HK-2 (cell line): Measurements from ENCODE around the gene RIC3.
A peak's percentile ranks its signal among the peaks of the same experiment; 100 is the strongest.

Experiments used
- DNase-seq: peaks from one replicate; pipeline ENCODE4 v3.0.0-alpha.2; 2018; ENCODE audit not compliant: unreplicated experiment

RIC3 gene, protein sequence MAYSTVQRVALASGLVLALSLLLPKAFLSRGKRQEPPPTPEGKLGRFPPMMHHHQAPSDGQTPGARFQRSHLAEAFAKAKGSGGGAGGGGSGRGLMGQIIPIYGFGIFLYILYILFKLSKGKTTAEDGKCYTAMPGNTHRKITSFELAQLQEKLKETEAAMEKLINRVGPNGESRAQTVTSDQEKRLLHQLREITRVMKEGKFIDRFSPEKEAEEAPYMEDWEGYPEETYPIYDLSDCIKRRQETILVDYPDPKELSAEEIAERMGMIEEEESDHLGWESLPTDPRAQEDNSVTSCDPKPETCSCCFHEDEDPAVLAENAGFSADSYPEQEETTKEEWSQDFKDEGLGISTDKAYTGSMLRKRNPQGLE

DNA sequence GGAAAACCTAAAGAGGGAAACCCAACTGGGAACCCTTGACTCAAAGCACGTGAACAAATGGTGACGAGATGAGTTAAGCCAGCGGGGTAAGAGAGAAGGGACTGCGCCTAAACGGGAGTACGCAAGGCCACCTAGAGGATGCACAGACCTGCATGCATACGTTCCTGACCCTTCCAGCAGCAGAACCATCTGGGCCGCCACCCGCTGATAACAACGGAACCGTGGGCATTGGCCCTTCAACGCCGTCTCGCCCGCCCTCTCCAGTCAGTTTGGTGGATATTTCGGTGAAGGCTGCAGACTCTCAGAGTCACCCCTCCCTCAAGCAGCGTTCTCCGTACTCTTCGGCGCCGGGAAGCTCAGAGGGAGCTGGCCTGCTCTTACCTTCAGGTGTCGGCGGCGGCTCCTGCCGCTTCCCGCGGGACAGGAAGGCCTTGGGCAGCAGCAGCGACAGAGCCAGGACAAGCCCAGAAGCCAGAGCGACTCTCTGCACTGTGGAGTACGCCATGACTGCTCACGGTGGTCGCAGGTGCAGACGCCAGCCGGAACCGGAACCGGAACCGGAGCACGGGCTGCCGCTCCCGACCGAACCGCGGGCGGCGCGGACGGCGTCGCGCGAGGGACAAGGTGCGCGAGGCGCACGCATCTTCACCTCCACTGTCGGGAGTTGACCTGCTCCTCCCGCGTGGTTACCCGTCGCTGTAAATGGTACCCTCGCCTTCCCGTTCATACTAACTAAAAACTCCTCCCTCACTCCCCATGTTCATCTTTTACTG, at the start of gene RIC3:
RIC3 (minus strand) TSS at position 541 of the 773 bp plus-strand sequence; CDS start at position 505, 36 bp downstream.
- DNase-seq: no peak

DNA sequence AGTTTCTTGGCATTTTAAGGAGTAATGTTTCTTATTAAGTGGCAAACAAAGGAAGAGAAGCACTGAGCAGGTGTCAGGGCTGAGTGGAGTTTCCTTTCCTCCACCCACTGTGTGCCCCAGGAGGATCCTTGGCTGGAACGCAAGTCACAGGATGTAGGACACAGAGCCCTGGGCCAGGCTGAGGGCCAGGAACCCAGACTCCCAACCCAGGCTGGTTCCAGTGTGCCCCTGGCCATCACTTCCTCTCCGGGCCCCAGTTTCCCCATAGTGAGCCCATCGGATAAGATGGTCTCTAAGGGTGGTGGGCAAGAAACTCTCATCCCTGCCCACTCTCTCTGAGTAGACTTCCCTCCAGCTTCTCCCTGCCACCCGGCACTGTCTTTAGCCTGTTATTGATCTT, 49.6 kb upstream of the RIC3 start:
- no peak for DNase-seq

DNA sequence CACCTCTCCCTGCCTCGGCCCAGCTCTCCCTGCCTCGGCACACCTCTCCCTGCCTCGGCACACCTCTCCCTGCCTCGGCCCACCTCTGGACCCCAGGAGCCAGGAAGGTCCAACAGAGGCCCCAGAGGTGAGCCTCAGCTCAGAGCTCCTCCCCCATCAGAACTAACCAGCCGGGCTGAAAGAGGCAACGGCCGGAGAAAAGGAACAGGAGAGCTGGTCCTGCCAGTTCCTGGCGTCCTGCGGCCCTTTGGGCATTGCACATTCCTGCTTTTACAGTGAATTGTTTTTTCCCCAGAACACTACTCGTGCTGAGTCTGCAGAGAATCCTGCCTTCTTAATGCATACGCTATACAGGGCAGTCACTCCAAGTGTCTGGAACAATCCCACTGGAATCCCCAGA, 49.1 kb upstream of the RIC3 start:
- no peak for DNase-seq

DNA sequence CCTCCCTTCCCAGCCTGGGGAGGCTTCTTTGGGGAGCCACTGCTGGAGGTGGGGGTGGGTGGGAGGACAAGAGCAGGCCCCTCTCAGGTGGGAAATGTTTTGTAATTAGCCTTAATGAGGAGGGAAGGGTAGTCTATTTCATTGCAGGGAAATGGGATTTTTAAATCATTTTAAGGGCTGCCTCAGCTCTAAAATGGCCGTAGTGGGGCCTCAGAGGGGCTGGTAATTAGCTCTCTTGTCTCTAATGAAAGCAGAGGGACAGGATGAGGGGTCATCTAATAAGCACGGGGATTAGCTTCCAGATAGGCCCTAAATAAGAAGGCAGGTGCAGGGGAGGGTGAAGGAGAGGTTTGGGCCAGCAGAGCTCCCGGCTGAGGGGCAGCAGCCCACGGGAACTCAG, 48.3 kb upstream of the RIC3 start:
- DNase-seq: no peak

DNA sequence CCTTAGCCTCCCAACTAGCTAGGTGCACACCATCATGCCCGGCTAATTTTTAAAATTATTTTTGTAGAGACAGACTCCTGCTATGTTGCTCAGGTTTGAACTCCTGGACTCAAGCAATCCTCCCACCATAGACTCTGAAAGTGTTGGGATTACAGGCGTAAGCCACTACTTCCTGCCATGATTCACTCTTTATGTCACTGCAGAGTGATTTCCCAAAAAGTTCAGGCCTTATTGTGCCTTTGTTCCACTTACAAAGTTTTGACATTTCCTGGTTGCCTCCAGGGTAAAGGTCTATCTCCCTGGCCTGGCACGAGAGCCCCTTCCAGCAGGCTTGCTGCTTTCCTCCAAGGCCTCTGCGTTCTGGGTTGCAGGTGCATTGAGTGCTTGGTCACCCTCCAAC, 44.6 kb upstream of the RIC3 start:
- no peak for DNase-seq

DNA sequence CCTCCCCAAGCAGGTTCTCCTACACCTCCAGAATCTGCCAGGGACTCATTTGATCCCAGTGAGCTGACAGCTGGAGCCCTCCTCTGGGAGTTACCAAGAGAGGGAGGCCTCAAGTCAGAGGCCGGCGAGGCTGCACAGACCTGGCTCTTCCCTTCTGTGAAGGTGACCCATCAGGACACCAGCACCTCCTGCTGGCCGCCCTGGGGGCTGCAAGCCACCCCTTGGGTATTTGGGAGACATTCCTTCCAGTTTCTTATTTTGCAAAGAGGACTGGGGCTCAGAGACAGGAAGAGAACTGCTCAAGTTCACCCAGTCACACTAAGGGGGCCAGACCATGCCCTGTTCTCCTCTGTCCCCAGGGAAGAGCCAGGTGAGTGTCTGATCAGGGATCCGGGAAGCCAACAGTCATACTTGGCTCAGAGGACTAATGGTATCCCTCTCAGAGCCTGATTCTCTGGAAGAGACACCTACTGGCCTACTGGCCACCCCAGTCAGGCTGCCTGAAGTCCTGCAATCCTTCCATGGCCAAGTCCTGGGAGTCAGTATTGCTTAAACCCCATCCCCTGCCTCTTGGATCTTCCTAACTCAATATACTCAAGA, 40.5 kb upstream of the RIC3 start:
- DNase-seq: no peak

DNA sequence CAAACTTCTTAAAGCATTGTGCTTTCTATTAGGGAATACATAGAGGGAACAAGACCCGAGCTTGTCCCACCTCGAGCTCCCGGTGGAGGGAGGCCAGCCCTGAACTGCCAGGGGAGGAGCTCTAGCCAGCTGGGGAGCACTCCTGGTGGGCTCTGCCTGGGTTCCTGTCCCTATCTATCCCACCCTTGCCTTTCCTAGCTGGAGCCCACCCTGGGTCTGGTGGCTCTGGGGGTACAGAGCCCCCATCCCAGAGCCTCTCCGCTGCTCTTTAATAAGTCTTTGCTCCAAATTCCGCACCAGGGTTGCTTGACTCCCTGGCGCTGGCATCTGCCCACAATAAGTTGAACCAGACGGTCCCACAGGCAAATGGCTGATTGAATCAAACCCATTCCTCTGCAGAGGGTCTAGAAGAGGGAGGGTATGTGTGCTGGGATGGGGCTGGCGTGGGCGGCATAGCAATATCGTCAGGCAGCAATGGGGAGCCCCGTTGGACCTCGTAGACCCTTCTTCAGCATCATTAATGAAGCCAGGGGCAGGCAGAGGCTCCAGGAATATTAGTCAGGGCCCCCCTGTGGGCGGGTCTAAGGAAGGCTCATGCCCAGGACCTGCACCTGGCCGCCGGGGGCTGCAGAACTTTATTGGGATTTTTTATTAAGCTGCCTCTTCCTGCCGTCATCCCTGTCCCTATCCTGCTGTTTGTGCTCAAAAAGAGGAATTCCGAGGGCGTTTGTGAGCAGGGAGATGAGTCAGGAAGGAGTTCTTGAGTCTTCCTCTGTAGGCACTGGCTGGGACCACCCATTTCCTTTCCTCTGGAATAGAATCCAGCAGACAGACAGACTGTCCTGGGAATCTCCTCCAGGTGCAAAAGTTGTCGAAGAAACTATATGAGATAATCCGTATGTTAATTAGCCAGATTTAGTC, 38.5 kb upstream of the RIC3 start:
- DNase-seq: no peak

DNA sequence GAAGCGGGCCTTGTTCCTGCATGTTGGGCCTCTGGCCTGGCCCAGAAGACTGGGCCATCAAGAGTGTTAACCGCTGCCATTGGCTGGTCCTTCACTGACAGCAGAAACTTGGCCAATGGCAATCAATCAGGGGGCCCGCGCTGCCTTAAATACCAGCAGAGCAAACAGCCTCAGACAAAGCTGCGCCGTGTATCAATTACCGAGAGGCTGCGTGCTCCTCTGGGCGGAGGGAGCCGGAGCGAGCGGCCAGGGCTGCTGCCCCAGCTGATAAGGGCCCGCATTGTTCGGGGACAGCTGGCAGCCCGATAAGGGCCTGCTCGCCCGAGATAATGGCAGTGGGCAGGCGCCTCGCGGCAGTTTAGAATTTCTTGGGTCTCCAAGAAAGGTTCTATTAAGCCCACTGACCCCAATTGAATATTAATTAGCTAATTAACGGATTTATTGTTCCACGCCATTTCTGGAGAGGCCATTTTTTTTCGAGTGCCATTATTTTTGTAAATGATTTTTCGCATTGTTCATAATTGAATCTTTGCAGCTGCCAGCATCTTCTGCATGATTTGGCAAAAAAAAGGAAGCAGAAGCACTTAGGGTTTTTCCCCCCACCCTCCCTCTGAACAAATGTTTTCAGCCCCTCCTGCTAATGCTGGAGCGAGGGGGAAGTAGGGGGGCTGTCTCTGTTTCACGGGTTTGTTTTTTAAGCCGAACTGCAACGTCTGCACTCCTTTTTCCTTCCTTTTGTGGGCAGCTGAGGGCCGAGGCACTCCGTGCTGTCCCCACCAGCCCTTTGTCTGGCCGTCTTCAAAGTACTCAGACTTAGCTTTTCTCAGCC, 37.6 kb upstream of the RIC3 start:
- no peak for DNase-seq

DNA sequence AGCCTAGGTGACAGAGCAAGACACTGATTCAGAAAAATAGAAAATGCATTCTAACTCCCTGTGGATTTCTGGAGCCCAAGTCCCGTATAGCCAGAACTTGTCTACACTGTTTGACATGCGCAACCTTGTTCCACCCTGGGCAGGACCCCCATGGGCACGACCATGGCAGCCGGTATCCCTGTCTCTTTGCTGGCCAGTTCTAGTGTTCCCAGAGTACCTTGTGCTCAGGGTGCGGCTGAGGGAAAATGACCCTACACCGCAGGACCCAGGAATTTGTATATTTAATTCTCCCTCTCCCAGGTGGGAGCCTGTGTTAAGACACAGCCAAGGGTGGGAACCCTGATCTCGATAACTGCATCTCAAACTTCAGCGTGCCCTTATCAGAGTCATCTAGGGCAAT, 36.7 kb upstream of the RIC3 start:
- no peak for DNase-seq

DNA sequence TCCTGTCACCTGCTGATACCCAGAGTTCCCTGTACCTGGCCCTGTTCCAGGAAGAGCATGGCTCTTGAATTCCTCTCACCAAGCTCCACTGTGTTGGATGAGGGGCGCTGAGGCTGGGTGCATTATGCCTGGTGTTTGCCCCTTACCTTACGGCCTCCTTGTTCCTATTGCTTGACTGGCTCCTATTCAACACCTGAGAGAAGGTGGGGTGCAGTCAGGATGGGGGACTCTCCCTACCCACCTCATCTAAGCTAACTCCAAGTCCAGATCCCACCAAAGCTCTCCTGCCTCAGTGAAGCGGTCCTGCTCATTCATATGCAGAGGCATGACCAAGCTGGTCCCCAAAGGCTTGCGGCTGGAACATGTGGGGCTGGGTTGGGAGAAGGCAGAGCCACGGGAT, 35.8 kb upstream of the RIC3 start:
- DNase-seq: no peak

DNA sequence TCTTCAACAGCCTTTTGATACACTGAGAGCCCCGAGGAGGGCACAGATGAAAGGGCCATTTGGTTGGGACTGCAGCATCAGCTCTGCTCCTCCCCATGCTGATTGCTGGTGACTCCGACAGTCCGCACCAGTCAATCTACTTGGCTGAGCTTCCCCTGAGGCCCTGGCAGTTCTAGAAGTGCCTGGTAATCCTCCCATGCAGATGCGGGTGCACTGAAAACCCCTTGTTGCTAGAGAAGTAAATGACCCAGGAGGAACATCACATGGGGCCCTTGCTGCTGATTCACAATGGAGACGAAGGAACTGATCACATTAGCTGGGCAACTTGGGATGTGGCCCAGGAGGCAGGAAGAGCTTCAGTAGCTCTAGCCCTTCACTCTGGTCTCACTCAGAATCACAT, 35.2 kb upstream of the RIC3 start:
- no peak for DNase-seq

DNA sequence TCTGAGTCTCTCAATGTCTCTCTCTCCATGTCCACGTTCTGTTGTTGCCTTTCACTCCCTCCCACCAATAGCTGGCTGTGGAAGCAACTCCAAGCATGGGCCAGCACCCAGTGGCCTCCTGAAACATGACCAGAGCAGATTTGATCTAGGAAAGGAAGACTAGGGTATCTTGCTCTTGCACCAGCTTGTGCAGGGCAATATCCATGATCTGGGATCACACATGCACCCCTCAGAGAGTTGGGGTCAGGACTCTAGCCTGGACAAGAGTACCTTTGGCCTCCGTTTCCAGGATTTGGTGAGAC, 34.5 kb upstream of the RIC3 start:
- DNase-seq: no peak

DNA sequence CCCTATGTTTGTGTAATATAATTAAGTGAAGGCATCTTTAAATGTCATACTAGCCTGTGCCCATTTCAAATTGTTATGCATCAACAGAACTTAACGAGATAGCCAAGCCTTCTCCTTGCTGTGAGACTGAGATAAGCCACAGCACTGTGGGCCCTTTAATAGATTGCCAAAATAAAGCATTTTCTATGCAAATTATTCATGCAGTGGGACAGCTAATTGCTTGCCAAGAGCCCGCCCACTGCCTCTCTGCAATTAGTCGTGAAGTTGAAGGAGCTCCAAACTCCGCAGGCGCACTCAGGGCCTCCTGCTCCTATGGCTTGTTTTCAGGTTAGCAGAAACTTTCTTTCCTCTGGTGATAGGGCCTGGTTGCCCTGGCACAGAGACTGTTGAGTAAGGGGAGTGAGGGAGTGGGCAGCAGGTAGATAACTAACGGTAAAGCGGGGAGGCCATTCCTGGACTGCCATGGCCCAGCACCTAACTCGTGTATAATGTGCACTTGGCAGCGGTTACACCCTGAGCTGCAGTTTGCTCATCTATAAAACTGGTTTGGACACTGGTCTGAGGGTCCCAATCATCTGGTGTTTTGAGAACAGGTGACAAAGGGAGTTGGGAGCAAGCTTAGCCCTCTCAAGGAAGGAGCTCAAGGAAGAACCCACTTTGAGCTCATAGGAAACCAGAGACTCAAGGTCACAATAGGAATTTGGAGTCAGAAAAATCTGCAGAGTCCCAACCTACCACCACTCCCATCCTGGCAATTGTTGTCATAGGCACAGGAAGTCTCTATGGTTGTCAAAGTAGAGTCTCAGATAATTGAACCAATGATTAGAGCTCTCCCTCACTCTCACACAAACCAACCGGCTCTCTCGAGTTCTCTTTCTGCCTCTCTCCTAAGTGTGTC, 33.9 kb upstream of the RIC3 start:
- no peak for DNase-seq

DNA sequence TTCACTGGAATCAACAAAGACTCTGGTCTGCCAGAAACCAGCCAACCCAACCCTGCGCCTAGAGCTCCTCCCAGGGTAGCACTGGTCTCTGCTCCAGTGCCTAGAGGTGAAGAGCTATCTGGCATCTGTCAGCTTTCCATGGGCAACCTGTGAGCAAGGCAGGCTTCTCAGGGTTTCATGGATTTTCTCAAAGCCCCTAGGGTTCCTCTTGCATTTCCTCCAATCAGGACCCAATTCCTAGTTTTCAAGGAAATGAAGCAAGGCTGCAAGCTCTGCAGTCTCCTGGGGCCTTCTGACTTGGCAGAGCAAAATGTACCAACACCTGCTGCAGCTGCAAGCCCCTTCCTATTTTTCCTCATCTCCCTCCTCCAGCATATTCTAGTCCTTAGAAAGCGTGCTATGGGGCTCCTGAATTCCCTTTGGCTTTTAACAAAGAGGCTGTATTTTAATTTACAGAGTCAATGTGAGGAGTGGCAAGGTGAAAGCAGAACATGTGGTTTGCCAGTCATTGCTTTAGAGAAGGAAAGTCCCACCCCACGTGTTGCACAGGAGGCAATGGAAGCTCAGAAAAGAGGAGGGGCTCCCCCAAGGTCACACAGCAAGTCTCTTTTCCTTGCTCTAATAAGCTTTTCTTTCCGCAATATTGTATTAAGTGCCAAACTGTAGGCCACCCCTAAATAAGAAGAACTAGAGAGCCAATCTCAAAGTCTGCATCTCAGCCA, 33.0 kb upstream of the RIC3 start:
- no peak for DNase-seq

DNA sequence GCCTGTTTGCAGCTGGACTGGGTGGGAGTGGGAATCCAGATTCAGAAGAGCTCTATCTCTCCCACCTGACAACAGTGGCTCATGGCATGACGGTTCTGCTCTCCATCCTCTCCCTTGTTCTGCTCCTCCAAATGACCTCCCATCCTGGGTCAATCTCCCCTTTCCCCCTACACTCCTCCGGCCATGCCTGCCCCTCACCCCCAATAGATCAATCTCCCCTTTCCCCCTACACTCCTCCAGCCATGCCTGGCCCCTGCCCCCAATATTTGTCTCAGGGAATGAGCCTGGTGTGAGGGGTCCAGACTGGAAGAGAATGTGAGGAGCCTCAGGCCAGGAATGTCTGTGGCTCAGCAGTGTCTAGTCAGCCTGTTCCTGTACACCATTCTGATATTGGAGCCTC, 30.9 kb upstream of the RIC3 start:
- no peak for DNase-seq

DNA sequence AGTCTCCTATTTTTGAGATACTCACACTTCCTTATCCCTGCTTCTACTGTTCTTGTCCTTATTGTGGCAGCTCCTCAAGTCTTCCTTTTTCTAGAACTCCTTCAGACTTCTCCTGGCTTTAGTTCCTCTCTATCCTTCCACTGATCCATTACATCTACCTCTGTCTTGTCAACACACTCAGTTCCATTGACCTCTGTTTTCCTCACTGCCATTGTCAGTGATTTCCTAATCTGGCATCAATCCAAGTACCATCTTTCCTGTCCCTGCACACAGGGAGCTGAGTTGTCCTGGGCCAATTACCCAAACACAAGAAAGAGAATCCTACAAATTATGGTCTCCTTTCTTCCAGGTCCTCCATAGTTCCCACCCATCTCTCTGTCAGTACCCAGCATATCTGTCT, 27.9 kb upstream of the RIC3 start:
- DNase-seq: no peak

DNA sequence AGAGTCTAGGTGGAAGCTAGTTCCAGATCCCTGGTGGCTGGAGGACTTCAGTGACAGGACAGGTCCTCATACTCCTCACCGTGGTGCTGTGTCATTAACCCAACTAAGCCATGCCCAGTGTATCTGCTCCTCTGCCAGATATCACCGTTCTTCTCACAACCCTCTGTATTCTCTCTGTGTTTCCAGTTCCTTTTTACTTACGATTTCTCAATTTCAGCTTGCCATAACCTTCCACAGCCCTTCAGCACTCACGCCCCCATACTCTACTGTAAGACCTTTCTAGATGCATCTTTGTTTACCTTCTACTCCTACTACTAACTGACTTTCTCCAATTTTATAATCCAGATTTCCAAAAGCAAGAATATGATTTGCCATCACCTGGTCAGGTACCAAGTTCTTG, 26.1 kb upstream of the RIC3 start:
- DNase-seq: no peak

DNA sequence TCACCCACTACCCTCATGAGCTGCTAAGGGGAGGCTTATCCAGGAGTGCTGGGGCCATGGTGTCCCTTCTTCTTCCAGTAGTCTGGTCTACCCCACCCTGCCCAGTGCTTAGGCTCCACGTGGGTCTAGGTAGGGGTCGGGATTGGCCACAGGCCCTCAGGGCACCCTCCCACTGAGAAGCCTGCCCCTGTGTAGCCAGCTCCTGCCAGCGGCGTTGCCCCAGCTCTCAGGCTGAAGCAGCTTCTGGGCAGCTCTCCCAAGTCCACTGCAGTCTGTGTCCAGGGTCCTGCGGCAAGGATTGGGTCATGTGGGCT, 24.0 kb upstream of the RIC3 start:
- DNase-seq: no peak

DNA sequence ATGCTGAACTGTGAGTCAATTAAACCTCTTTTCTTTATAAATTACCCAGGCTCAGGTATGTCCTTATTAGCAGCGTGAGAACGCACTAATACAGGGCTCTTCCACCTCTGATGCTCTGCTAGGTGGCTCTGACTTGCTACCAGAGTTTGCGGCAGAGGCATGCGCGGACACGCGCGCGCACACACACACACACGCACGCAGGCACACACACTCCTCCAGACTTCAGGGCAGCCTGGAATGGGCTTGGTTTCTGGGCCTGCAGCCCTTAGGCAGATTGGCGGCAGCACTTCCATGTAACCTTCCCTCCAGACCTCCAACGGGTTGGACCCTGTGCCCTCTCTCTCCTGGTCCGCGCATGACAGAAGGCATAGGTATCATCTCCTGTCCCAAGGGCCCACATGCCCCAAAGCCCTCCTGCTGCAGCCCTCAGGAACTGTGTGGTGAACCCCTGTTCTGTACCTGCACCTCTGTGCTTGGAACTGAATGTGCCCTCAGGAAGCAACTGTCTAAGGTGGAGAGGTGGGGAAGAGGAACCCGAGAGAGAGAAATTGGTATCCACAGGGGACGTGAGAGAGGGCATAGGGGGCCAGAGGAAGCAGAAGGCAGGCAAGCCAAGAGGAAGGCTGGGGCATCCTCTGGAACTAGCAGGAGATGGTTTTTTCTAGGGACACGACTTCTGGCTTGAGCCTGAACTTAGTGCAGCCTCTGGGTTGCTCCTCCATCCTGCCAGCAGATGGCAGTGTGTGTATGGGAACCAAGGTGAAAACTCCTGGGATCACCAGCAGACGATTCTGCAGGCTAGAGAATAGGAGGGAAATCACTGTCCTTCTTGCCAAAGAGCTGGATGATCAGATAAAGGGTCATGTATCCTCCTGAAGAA, 23.4 kb upstream of the RIC3 start:
- DNase-seq: peak; percentile 35
